Measurements from ENCODE around the gene DNAJB6.
"Not testable (repeated sequence)": the region's sequence is repeated elsewhere in the genome, so short reads cannot be mapped to it uniquely, and the experiment has no call there.

Gene DNAJB6

GRCh38 chr7:157445956-157446295 is 109.1 kb downstream of the DNAJB6 start:
- H3K4me3 ChIP-seq (ENCODE audit: low read depth, low read length) = no peak overlapping the region
- TF ChIP-seq CTCF (conservative IDR thresholded peaks at IDR 0.05; ENCODE audit: low read depth, low read length) = no peak
- no peak for DNase-seq (ENCODE audit: low read depth)

GRCh38 chr7:157446322-157446721 is 109.5 kb downstream of the DNAJB6 start:
- no peak for TF ChIP-seq CTCF (conservative IDR thresholded peaks at IDR 0.05; ENCODE audit: low read depth, low read length)
- no peak for DNase-seq (ENCODE audit: low read depth)
- no peak overlapping the region for H3K4me3 ChIP-seq (ENCODE audit: low read depth, low read length)

- not testable (repeated sequence) for DNase-seq (ENCODE audit: low read depth); H3K4me3 ChIP-seq (ENCODE audit: low read depth, low read length)
Observed at GRCh38 chr7:157454003-157454402, 117.2 kb downstream of the DNAJB6 start.

- no peak for TF ChIP-seq CTCF (conservative IDR thresholded peaks at IDR 0.05; ENCODE audit: low read depth, low read length)
- no peak for DNase-seq (ENCODE audit: low read depth)
- H3K4me3 ChIP-seq (ENCODE audit: low read depth, low read length) = no peak overlapping the region
Observed at GRCh38 chr7:157457355-157458253, 120.8 kb downstream of the DNAJB6 start.

GRCh38 chr7:157458254-157458633 is 121.4 kb downstream of the DNAJB6 start:
- H3K4me3 ChIP-seq (ENCODE audit: low read depth, low read length) = no peak overlapping the region
- no peak for DNase-seq (ENCODE audit: low read depth)
- no peak for TF ChIP-seq CTCF (conservative IDR thresholded peaks at IDR 0.05; ENCODE audit: low read depth, low read length)

GRCh38 chr7:157459966-157460365 is 123.2 kb downstream of the DNAJB6 start:
- TF ChIP-seq CTCF (conservative IDR thresholded peaks at IDR 0.05; ENCODE audit: low read depth, low read length) = no peak
- no peak for DNase-seq (ENCODE audit: low read depth)
- H3K4me3 ChIP-seq (ENCODE audit: low read depth, low read length) = no peak overlapping the region

GRCh38 chr7:157460721-157461120 is 123.9 kb downstream of the DNAJB6 start:
- no peak for DNase-seq (ENCODE audit: low read depth)
- H3K4me3 ChIP-seq (ENCODE audit: low read depth, low read length) = no peak overlapping the region
- no peak for TF ChIP-seq CTCF (conservative IDR thresholded peaks at IDR 0.05; ENCODE audit: low read depth, low read length)

Measured in choroid plexus epithelial cell (primary cell).